ENCODE results near the gene SFMBT1. TPM values are rescaled to one million over a fixed set of nuclear protein-coding genes. Genes with fewer than 3 reads are reported as not detected.

Gene SFMBT1
- total and polyA plus RNA-seq, 2 donors (not counting 1 experiment from before 2014, with no cell fraction given), result 3.7 to 5.6 TPM

GRCh38 chr3:53067567-53067966 lies 21.7 kb upstream of the SFMBT1 start:
- DNase-seq (ENCODE audit: low read depth in 2 of 2), result no peak
- H3K9me3 ChIP-seq (ENCODE audit: control insufficient read depth, insufficient read depth, low read depth, low read length), result no peaks in the 10 kb centered on the region
- H3K27me3 ChIP-seq (ENCODE audit: control insufficient read depth, insufficient read depth, low read length), result peaks cover 6% of the 10 kb centered on the region
- no peak overlapping the region for H3K4me3 ChIP-seq (replicated peaks in 1 of 4; ENCODE audit: control extremely low read depth in 1 of 4, insufficient read depth in 1 of 4, low read depth in 3 of 4, low read length in 4 of 4)
- no peaks in the 10 kb centered on the region for H3K79me2 ChIP-seq (ENCODE audit: control insufficient read depth, insufficient read depth, low read length)
- H3K27ac ChIP-seq (ENCODE audit: insufficient read depth, low read length), result no peak overlapping the region
- no peak overlapping the region for H3K9ac ChIP-seq (ENCODE audit: insufficient read depth, low read length)
- no peak overlapping the region for H2AFZ ChIP-seq (ENCODE audit: low read length)
- H4K20me1 ChIP-seq (ENCODE audit: control insufficient read depth, extremely low read depth, insufficient read depth, low read length), result no peaks in the 10 kb centered on the region
- no peaks in the 10 kb centered on the region for H3K36me3 ChIP-seq (ENCODE audit: control insufficient read depth, insufficient read depth, low read length)
- TF ChIP-seq CTCF (conservative IDR thresholded peaks at IDR 0.05 in 1 of 2, IDR thresholded peaks at IDR 0.05 in 1 of 2; ENCODE audit: low read depth in 1 of 2, low read length in 2 of 2) (no peak), EZH2 (IDR thresholded peaks at IDR 0.05; ENCODE audit: low read length, missing control alignments) (no peak)
- peaks cover 3% of the 10 kb centered on the region for H3K4me1 ChIP-seq (ENCODE audit: control insufficient read depth, extremely low read depth, insufficient read depth, low read length)
- no peak overlapping the region for H3K4me2 ChIP-seq (ENCODE audit: extremely low read depth, insufficient read depth, low read length)

- Histone ChIP-seq H4K20me1 (ENCODE audit: control insufficient read depth, extremely low read depth, insufficient read depth, low read length) (no peaks in the 10 kb centered on the region), H3K9ac (ENCODE audit: insufficient read depth, low read length) (no peak overlapping the region), H3K27me3 (ENCODE audit: control insufficient read depth, insufficient read depth, low read length) (peaks cover 6% of the 10 kb centered on the region), H3K36me3 (ENCODE audit: control insufficient read depth, insufficient read depth, low read length) (no peaks in the 10 kb centered on the region), H3K4me2 (ENCODE audit: extremely low read depth, insufficient read depth, low read length) (no peak overlapping the region), H3K9me3 (ENCODE audit: control insufficient read depth, insufficient read depth, low read depth, low read length) (no peaks in the 10 kb centered on the region), H3K27ac (ENCODE audit: insufficient read depth, low read length) (no peak overlapping the region), H3K79me2 (ENCODE audit: control insufficient read depth, insufficient read depth, low read length) (no peaks in the 10 kb centered on the region), H3K4me1 (ENCODE audit: control insufficient read depth, extremely low read depth, insufficient read depth, low read length) (no peaks in the 10 kb centered on the region), H2AFZ (ENCODE audit: low read length) (no peak overlapping the region), H3K4me3 (replicated peaks in 1 of 4; ENCODE audit: control extremely low read depth in 1 of 4, insufficient read depth in 1 of 4, low read depth in 3 of 4, low read length in 4 of 4) (no peak overlapping the region)
- TF ChIP-seq EZH2 (IDR thresholded peaks at IDR 0.05; ENCODE audit: low read length, missing control alignments), result no peak
- no peak for TF ChIP-seq CTCF (conservative IDR thresholded peaks at IDR 0.05 in 1 of 2, IDR thresholded peaks at IDR 0.05 in 1 of 2; ENCODE audit: low read depth in 1 of 2, low read length in 2 of 2)
- DNase-seq (ENCODE audit: low read depth in 2 of 2), result no peak
Observed at GRCh38 chr3:53065841-53066480, 20.1 kb upstream of the SFMBT1 start.

GRCh38 chr3:53062905-53063304 lies 17.0 kb upstream of the SFMBT1 start:
- no peaks in the 10 kb centered on the region for H3K9me3 ChIP-seq (ENCODE audit: control insufficient read depth, insufficient read depth, low read depth, low read length)
- no peak overlapping the region for H2AFZ ChIP-seq (ENCODE audit: low read length)
- no peak overlapping the region for H3K4me2 ChIP-seq (ENCODE audit: extremely low read depth, insufficient read depth, low read length)
- H3K27ac ChIP-seq (ENCODE audit: insufficient read depth, low read length), result no peak overlapping the region
- no peak overlapping the region for H3K9ac ChIP-seq (ENCODE audit: insufficient read depth, low read length)
- no peaks in the 10 kb centered on the region for H3K79me2 ChIP-seq (ENCODE audit: control insufficient read depth, insufficient read depth, low read length)
- H3K27me3 ChIP-seq (ENCODE audit: control insufficient read depth, insufficient read depth, low read length), result peaks cover 6% of the 10 kb centered on the region
- TF ChIP-seq EZH2 (IDR thresholded peaks at IDR 0.05; ENCODE audit: low read length, missing control alignments), result no peak
- no peak for TF ChIP-seq CTCF (conservative IDR thresholded peaks at IDR 0.05 in 1 of 2, IDR thresholded peaks at IDR 0.05 in 1 of 2; ENCODE audit: low read depth in 1 of 2, low read length in 2 of 2)
- H3K4me1 ChIP-seq (ENCODE audit: control insufficient read depth, extremely low read depth, insufficient read depth, low read length), result no peaks in the 10 kb centered on the region
- H3K4me3 ChIP-seq (replicated peaks in 1 of 4; ENCODE audit: control extremely low read depth in 1 of 4, insufficient read depth in 1 of 4, low read depth in 3 of 4, low read length in 4 of 4), result no peak overlapping the region
- no peak for DNase-seq (ENCODE audit: low read depth in 2 of 2)
- H3K36me3 ChIP-seq (ENCODE audit: control insufficient read depth, insufficient read depth, low read length), result no peaks in the 10 kb centered on the region
- H4K20me1 ChIP-seq (ENCODE audit: control insufficient read depth, extremely low read depth, insufficient read depth, low read length), result no peaks in the 10 kb centered on the region
